MM.1S (cell line): ENCODE data around the gene FJX1.

ENCODE experiments used
- DNase-seq: peaks from one replicate; pipeline ENCODE4 v3.0.0-alpha.2; 2015
- H2AFZ ChIP-seq: fragments of 300-600 bp; sonication (generic); 2 replicates; pipeline ENCODE4 v1.6.0; 2016; ENCODE audit warnings: antibody characterized with exemption, low read length
- H3F3A ChIP-seq: fragments of 300-600 bp; sonication (generic); 2 replicates; pipeline ENCODE4 v1.6.1; 2016; ENCODE audit warnings: mild to moderate bottlenecking, antibody characterized with exemption, low read length, moderate library complexity, mixed read lengths; ENCODE audit not compliant: insufficient read depth
- H3K27ac ChIP-seq: fragments of 300-600 bp; sonication (generic); 2 replicates; pipeline ENCODE4 v1.5.1; 2016; ENCODE audit warnings: mild to moderate bottlenecking, low read length
- H3K27me3 ChIP-seq: fragments of 300-600 bp; sonication (generic); replicated peaks from 2 replicates; pipeline ENCODE4 v1.6.0; 2016; ENCODE audit warnings: low read length; ENCODE audit not compliant: insufficient read depth
- H3K36me3 ChIP-seq: fragments of 300-600 bp; sonication (generic); replicated peaks from 2 replicates; pipeline ENCODE4 v1.6.1; 2016; ENCODE audit warnings: mild to moderate bottlenecking, low read length, mixed read lengths; ENCODE audit not compliant: insufficient read depth
- H3K4me1 ChIP-seq: fragments of 300-600 bp; sonication (generic); 2 replicates; pipeline ENCODE4 v1.6.1; 2016; ENCODE audit warnings: low read length, mixed read lengths
- H3K4me2 ChIP-seq: fragments of 300-600 bp; sonication (generic); 2 replicates; pipeline ENCODE4 v1.6.0; 2016; ENCODE audit warnings: low read depth, low read length
- H3K4me3 ChIP-seq: fragments of 300-600 bp; sonication (generic); 2 replicates; pipeline ENCODE4 v1.5.1; 2016; ENCODE audit warnings: low read length, mixed read lengths
- H3K79me2 ChIP-seq: fragments of 300-600 bp; sonication (generic); 2 replicates; pipeline ENCODE4 v1.6.1; 2016; ENCODE audit warnings: mixed run types, low read length, mixed read lengths
- H3K9ac ChIP-seq: fragments of 300-600 bp; sonication (generic); 2 replicates; pipeline ENCODE4 v1.6.1; 2016; ENCODE audit warnings: low read length, mixed read lengths
- H3K9me2 ChIP-seq: fragments of 300-600 bp; sonication (generic); replicated peaks from 2 replicates; pipeline ENCODE4 v1.6.1; 2016; ENCODE audit warnings: mild to moderate bottlenecking, low read length, mixed read lengths; ENCODE audit not compliant: insufficient read depth
- H3K9me3 ChIP-seq: fragments of 300-600 bp; sonication (generic); replicated peaks from 2 replicates; pipeline ENCODE4 v1.6.1; 2016; ENCODE audit warnings: mild to moderate bottlenecking, low read length, mixed read lengths; ENCODE audit not compliant: insufficient read depth
- H4K20me1 ChIP-seq: fragments of 300-600 bp; sonication (generic); 2 replicates; pipeline ENCODE4 v1.6.1; 2016; ENCODE audit warnings: mild to moderate bottlenecking, low read length, moderate library complexity, mixed read lengths; ENCODE audit not compliant: insufficient read depth
- EZH2 ChIP-seq: fragments of 300-600 bp; sonication (generic); optimal IDR thresholded peaks from 2 replicates; pipeline ENCODE3; 2017; ENCODE audit warnings: low read depth, mild to moderate bottlenecking, antibody characterized with exemption, low read length, mixed read lengths
- EZH2phosphoT487 ChIP-seq: fragments of 300-600 bp; sonication (generic); IDR thresholded peaks from 2 replicates; pipeline ENCODE4 v1.6.1; 2018; ENCODE audit warnings: antibody characterized with exemption, low read length
- TF ChIP-seq, protein P1 (sequence below): fragments of 300-600 bp; sonication (generic); IDR thresholded peaks from 2 replicates; pipeline ENCODE4 v1.5.1; 2016; ENCODE audit warnings: antibody characterized with exemption, low read length, mixed read lengths

FJX1 gene

DNA sequence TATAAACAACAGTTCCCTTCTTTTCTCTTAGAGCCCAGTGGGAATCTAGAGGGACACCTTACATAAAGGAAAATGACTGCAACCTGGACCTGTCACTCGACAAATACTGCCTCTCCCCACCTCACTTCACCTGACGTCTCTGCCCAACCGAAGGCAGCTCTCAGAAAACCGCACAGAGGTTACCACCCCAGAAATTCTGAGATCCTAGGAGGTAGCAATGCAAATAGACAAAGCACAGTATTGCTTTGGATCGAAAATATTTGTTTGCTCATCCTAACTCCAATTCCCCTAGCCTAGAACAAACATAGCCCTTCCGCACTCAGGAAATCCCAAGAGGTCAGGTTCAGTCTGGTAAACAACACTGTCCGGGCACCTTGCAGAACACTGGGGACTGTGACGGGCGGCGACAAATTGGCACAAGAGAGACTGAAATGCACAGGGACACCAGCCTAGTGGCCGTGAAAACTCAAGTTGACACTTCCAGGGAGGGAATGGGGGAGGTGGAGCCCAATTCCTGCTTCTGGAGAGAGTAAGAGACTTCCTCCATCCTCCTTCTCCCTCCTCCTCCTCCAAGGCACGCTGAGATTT is 43.9 kb downstream of the FJX1 start:
- Histone ChIP-seq H3K4me1 (peaks cover 21% of the 10 kb centered on the region), H3K27ac (peak overlapping the region; percentile 41; the same call in 1 of the 2 replicates), H3K27me3 (no peaks in the 10 kb centered on the region), H2AFZ (peak overlapping the region; percentile 96), H3K4me2 (peak overlapping the region; percentile 90), H3K9me3 (no peaks in the 10 kb centered on the region), H3K9ac (peak overlapping the region; percentile 69), H3K4me3 (peak overlapping the region; percentile 90), H4K20me1 (no peaks in the 10 kb centered on the region), H3K9me2 (no peaks in the 10 kb centered on the region), H3K79me2 (peaks cover 38% of the 10 kb centered on the region), H3F3A (peaks cover 26% of the 10 kb centered on the region), H3K36me3 (no peaks in the 10 kb centered on the region)
- peak; percentile 62 for DNase-seq
- TF ChIP-seq, protein P1, sequence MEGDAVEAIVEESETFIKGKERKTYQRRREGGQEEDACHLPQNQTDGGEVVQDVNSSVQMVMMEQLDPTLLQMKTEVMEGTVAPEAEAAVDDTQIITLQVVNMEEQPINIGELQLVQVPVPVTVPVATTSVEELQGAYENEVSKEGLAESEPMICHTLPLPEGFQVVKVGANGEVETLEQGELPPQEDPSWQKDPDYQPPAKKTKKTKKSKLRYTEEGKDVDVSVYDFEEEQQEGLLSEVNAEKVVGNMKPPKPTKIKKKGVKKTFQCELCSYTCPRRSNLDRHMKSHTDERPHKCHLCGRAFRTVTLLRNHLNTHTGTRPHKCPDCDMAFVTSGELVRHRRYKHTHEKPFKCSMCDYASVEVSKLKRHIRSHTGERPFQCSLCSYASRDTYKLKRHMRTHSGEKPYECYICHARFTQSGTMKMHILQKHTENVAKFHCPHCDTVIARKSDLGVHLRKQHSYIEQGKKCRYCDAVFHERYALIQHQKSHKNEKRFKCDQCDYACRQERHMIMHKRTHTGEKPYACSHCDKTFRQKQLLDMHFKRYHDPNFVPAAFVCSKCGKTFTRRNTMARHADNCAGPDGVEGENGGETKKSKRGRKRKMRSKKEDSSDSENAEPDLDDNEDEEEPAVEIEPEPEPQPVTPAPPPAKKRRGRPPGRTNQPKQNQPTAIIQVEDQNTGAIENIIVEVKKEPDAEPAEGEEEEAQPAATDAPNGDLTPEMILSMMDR: no peak
- no peak for TF ChIP-seq EZH2phosphoT487
- no peak for TF ChIP-seq EZH2

DNA sequence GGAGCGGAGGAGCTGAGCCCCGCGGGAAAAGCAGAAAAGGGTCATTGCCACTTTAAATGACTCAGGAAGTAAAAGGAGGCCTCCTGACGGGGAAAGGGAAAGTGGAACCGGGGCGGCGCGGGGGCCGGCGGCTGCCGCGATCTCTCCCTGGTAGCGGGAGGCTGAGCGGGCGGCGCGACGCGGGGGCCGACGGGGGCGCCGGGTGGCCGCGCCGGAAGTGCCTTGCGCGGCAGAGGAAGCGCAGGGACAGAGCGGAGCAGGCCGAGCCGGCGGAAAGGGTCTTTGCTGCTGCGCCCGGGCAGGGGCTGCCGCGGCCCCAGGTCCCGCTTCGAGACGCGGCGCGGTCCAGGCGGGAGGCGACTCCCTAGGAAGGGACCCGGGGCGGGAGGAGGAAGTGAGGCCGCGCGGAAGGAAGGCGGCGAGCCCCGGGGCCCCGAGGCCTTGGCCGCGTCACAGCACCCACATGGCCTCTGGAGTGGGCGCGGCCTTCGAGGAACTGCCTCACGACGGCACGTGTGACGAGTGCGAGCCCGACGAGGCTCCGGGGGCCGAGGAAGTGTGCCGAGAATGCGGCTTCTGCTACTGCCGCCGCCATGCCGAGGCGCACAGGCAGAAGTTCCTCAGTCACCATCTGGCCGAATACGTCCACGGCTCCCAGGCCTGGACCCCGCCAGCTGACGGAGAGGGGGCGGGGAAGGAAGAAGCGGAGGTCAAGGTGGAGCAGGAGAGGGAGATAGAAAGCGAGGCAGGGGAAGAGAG is 44.6 kb downstream of the FJX1 start, which contains the start of gene TRIM44:
TSS of gene TRIM44 (plus strand) at position 127 of the 759 bp plus-strand sequence. CDS start at position 464, 337 bp downstream.
- TF ChIP-seq EZH2phosphoT487 (no peak), EZH2 (no peak)
- TF ChIP-seq, protein P1: no peak
- peaks cover 45% of the 10 kb centered on the region for H3K79me2 ChIP-seq
- H4K20me1 ChIP-seq: no peaks in the 10 kb centered on the region
- H3K36me3 ChIP-seq: no peaks in the 10 kb centered on the region
- no peaks in the 10 kb centered on the region for H3K9me2 ChIP-seq
- peak within 1 kb of the TSS; percentile 96 for H2AFZ ChIP-seq
- no peaks in the 10 kb centered on the region for H3K27me3 ChIP-seq
- peak; percentile 88 for DNase-seq
- H3K9me3 ChIP-seq: no peaks in the 10 kb centered on the region
- peak within 1 kb of the TSS; percentile 90 for H3K4me3 ChIP-seq
- H3K4me1 ChIP-seq: peaks cover 21% of the 10 kb centered on the region
- H3K4me2 ChIP-seq: peak within 1 kb of the TSS; percentile 90
- H3K9ac ChIP-seq: peak within 1 kb of the TSS; percentile 69
- peak within 1 kb of the TSS; percentile 41; the same call in 1 of the 2 replicates for H3K27ac ChIP-seq
- peaks cover 26% of the 10 kb centered on the region for H3F3A ChIP-seq

DNA sequence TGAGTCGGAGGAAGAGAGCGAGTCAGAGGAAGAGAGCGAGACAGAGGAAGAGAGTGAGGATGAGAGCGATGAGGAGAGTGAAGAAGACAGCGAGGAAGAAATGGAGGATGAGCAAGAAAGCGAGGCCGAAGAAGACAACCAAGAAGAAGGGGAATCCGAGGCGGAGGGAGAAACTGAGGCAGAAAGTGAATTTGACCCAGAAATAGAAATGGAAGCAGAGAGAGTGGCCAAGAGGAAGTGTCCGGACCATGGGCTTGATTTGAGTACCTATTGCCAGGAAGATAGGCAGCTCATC is 45.1 kb downstream of the FJX1 start:
- Histone ChIP-seq H4K20me1 (no peaks in the 10 kb centered on the region), H3F3A (peaks cover 26% of the 10 kb centered on the region), H3K27ac (no peak overlapping the region), H3K9me2 (no peaks in the 10 kb centered on the region), H3K4me2 (peak overlapping the region; percentile 82), H2AFZ (peak overlapping the region; percentile 75), H3K79me2 (peaks cover 50% of the 10 kb centered on the region), H3K36me3 (no peaks in the 10 kb centered on the region), H3K4me3 (peak overlapping the region; percentile 90), H3K4me1 (peaks cover 21% of the 10 kb centered on the region), H3K27me3 (no peaks in the 10 kb centered on the region), H3K9me3 (no peaks in the 10 kb centered on the region), H3K9ac (no peak overlapping the region)
- TF ChIP-seq, protein P1: no peak
- TF ChIP-seq EZH2phosphoT487 (no peak), EZH2 (no peak)
- no peak for DNase-seq
